Heart left ventricle (tissue), 16 donors: ENCODE results near the gene KRTAP4-9. TPM values are rescaled to one million over a fixed set of nuclear protein-coding genes. Genes with fewer than 3 reads are reported as not detected.
"Not testable (repeated sequence)": the region's sequence is repeated elsewhere in the genome, so short reads cannot be mapped to it uniquely, and the experiment has no call there.

Experiments used
- ATAC-seq, 4 donors: fragments of 200-7000 bp; cut with Tn5 transposase; one replicate each; pipeline ENCODE4 v1.9.1; 2020 to 2022; ENCODE audit warnings: moderate library complexity in 4 of 4, mild to moderate bottlenecking in 3 of 4, moderate number of reproducible peaks in 1 of 4
- DNase-seq, 5 donors: peaks; one replicate each; pipeline ENCODE4 v3.0.0-alpha.2; 2020
- H3K27ac ChIP-seq, 12 donors: fragments of 200-600 bp; sonication (generic) in 4 of 12; one replicate each; pipeline versions ENCODE4 v1.5.0 to v1.8.0; 2016 to 2022; ENCODE audit warnings: mild to moderate bottlenecking in 2 of 12
- H3K27me3 ChIP-seq, 9 donors: fragments of 200-600 bp; sonication (generic) in 2 of 9; one replicate each; pipeline versions ENCODE4 v1.5.1 to v1.8.0; 2016 to 2022; ENCODE audit warnings: mild to moderate bottlenecking in 3 of 9
- H3K36me3 ChIP-seq, 9 donors: fragments of 200-600 bp; sonication (generic) in 2 of 9; one replicate each; pipeline versions ENCODE4 v1.5.0 to v1.8.0; 2018 to 2022; ENCODE audit warnings: mild to moderate bottlenecking in 2 of 9
- H3K4me1 ChIP-seq, 12 donors: fragments of 200-600 bp; sonication (generic) in 4 of 12; one replicate each; pipeline versions ENCODE4 v1.5.0 to v1.8.0; 2016 to 2022; ENCODE audit warnings: mild to moderate bottlenecking in 3 of 12
- H3K4me3 ChIP-seq, 12 donors: fragments of 200-600 bp; sonication (generic) in 4 of 12; one replicate each; pipeline versions ENCODE4 v1.5.0 to v1.8.0; 2017 to 2022; ENCODE audit warnings: mild to moderate bottlenecking in 9 of 12, moderate library complexity in 4 of 12
- H3K9me3 ChIP-seq, 12 donors: fragments of 200-600 bp; sonication (generic) in 4 of 12; one replicate each; pipeline versions ENCODE4 v1.5.0 to v1.8.0; 2016 to 2022; ENCODE audit warnings: mild to moderate bottlenecking in 1 of 12
- POLR2A ChIP-seq, 2 donors: fragments of 450-650 bp; IDR thresholded peaks; one replicate each; pipeline ENCODE4 v1.6.1; 2017; ENCODE audit warnings: antibody characterized with exemption in 2 of 2, mild to moderate bottlenecking in 2 of 2, moderate library complexity in 2 of 2
- WGBS, 4 donors: extraction: QIAGEN DNeasy Blood & Tissue Kit in 2 of 4; methylation state at CpG; one replicate each; pipeline versions ENCODE4 v1.1.5 to v1.1.7; 2013 to 2018; 5-methylcytosine and 5-hydroxymethylcytosine counted together
- intact Hi-C, 10 donors: fragments of 100-400 bp; cut with DNase I; formaldehyde crosslinking; loops; one replicate each; pipeline versions ENCODE4 v1.11.1 to v1.14.2; 2022
- polyA plus RNA-seq, 2 donors: library from polyadenylated mRNA; stranded (reverse); fragments of 200-250 nt; gene quantifications; one replicate each; pipeline ENCODE4 v1.2.3, GENCODE V29; 2013
- total RNA-seq, 9 donors: library from RNA; depleted of rRNA in 2 of 9; stranded (reverse); fragments of >200 nt in 2 of 9; fragmentation: NEBNext Ultra II Directional in 3 of 9; extraction: Animal tissue kit (Norgen Biotek cat#: 25700) in 3 of 9; gene quantifications; one replicate each; pipeline versions ENCODE4 v1.1.0 to v1.2.4, GENCODE V29; 2016 to 2023
- TF ChIP-seq, protein P1 (sequence below), 12 donors: fragments of 200-600 bp; sonication (generic) in 4 of 12; IDR thresholded peaks; one replicate each; pipeline versions ENCODE4 v1.5.0 to v1.8.0; 2018 to 2022; ENCODE audit warnings: antibody characterized with exemption in 12 of 12, mild to moderate bottlenecking in 5 of 12
- donor health status: ischemic (EF 13 %, LVEDD 7.1; RV severe dilation, severe dysfunction).
- donor health status: healthy with polysubstance abuse.
- donor health status: DM: no; HTN: yes; CAD: no.
- donor health status: DM: no; HTN: no; CAD: no.
- donor health status: ischemic (EF 25% LVEDD 6.9; RV normal size, moderate dysfunction).
- donor health status: ischemic (EF 25% LVEDD 5.7; RV mildly dilated, moderate dysfunction).
- donor health status: healthy.
- donor health status: DM: yes; HTN: yes; CAD: no.
- donor health status: ischemic (EF 35%, LVEDD 5.7; RV mildly dilated, moderate dysfunction).
- donor health status: nonischemic (EF 11% LVEDD 7.7; RV severe dilation, severe dysfunction).
- donor health status: DM: yes; HTN: yes; CAD: no.
- donor health status: PGD.
- donor health status: ischemic (EF 29% LVEDD 5.4; RV normal size, mild dysfunction).
- donor health status: nonischemic (EF 23%, LVEDD 6.1; RV moderate dilation, normal function).

KRTAP4-9 gene
- total and polyA plus RNA-seq, 11 donors, result not detected

DNA sequence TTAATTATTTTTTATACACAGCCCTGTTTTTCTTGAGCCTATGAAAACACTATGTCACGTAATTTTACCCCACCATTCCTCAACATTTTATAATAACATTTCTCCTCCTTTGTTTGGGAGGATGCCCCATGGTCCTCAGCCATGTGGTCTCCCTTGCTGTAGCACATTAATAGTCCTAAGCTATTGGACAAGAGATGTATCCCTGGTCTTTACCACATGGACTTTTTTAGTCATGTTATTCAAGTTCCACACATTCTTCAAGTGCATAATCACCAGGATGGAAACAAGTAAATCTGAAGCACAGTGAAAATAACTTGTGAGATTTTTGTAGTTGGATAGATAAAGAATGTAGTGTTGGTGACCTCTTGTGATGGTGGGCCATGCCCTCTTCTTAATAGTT is 43.2 kb upstream of the KRTAP4-9 start:
- ATAC-seq, result no peak
- Histone ChIP-seq H3K27ac (no peak overlapping the region), H3K4me1 (no peaks in the 10 kb centered on the region), H3K4me3 (no peak overlapping the region), H3K9me3 (peaks cover 0 to 6% (median 0%) of the 10 kb centered on the region in 12 donors), H3K27me3 (peaks cover 0 to 58% (median 27%) of the 10 kb centered on the region in 9 donors), H3K36me3 (no peaks in the 10 kb centered on the region)
- TF ChIP-seq, protein P1, sequence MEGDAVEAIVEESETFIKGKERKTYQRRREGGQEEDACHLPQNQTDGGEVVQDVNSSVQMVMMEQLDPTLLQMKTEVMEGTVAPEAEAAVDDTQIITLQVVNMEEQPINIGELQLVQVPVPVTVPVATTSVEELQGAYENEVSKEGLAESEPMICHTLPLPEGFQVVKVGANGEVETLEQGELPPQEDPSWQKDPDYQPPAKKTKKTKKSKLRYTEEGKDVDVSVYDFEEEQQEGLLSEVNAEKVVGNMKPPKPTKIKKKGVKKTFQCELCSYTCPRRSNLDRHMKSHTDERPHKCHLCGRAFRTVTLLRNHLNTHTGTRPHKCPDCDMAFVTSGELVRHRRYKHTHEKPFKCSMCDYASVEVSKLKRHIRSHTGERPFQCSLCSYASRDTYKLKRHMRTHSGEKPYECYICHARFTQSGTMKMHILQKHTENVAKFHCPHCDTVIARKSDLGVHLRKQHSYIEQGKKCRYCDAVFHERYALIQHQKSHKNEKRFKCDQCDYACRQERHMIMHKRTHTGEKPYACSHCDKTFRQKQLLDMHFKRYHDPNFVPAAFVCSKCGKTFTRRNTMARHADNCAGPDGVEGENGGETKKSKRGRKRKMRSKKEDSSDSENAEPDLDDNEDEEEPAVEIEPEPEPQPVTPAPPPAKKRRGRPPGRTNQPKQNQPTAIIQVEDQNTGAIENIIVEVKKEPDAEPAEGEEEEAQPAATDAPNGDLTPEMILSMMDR (IDR thresholded peaks at IDR 0.05), result no peak
- TF ChIP-seq POLR2A (IDR thresholded peaks at IDR 0.05), result no peak
- DNase-seq, result no peak
- 64 to 82% (median 73%) methylated on average over 1 of the region's 1 CpG for WGBS, 4 donors
- intact Hi-C loops, result no loop called here

DNA sequence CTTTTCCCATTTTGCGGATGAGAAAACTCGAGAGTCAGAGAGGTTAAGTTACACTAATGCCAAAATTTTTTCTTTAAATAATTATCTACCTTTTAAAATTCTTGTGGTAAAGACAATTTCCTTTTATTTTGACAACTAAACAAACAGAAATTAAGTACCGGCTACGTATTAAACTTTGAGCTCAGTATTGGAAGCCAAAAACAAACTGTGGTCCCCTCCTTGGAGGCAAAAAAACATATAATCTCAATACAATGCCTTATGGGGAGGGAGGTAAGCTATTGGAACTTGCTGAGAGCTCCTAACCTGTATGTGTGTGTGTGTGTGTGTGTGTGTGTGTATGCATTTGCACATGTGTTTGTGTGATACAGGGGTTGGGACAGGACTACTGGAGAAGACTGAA is 41.7 kb upstream of the KRTAP4-9 start:
- DNase-seq (no peak), ATAC-seq (no peak)
- Histone ChIP-seq H3K27ac (no peak overlapping the region), H3K4me3 (no peak overlapping the region), H3K27me3 (peaks cover 0 to 43% (median 17%) of the 10 kb centered on the region in 9 donors), H3K4me1 (no peaks in the 10 kb centered on the region), H3K36me3 (no peaks in the 10 kb centered on the region), H3K9me3 (no peaks in the 10 kb centered on the region)
- whole genome bisulfite sequencing, 4 donors, result 81 to 91% (median 85%) methylated on average over 4 of the region's 4 CpGs
- intact Hi-C loops, result no loop called here
- TF ChIP-seq, protein P1 (IDR thresholded peaks at IDR 0.05), result no peak
- TF ChIP-seq POLR2A (IDR thresholded peaks at IDR 0.05), result no peak

DNA sequence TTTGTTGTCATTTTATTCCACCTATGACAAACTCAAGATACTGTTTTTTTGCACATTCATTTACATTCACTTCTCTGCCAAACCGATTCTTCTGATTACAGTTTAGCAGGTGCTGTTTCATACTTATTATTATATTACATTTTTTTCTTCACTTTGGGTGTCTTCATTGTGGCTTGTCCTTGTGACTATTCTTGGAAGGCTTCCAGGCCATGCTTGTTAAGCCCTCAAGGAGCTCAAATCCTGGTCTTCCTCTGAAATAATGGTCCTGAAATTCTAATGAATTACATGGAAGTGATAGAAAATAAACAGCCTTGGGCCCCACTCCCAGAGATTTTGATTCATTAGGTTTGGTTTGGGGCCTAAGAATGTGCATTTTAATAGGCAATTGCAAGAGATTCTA is 40.9 kb upstream of the KRTAP4-9 start:
- H3K4me3 ChIP-seq, result no peak overlapping the region
- H3K36me3 ChIP-seq, result no peaks in the 10 kb centered on the region
- intact Hi-C loops, result no loop called here
- H3K9me3 ChIP-seq, result no peaks in the 10 kb centered on the region
- no peak for ATAC-seq
- 74 to 90% (median 82%) methylated on average over 1 of the region's 1 CpG for WGBS, 4 donors
- TF ChIP-seq, protein P1 (IDR thresholded peaks at IDR 0.05), result no peak
- no peak for TF ChIP-seq POLR2A (IDR thresholded peaks at IDR 0.05)
- peaks cover 0 to 35% (median 10%) of the 10 kb centered on the region in 9 donors for H3K27me3 ChIP-seq
- no peak overlapping the region for H3K27ac ChIP-seq
- H3K4me1 ChIP-seq, result no peaks in the 10 kb centered on the region
- no peak for DNase-seq

DNA sequence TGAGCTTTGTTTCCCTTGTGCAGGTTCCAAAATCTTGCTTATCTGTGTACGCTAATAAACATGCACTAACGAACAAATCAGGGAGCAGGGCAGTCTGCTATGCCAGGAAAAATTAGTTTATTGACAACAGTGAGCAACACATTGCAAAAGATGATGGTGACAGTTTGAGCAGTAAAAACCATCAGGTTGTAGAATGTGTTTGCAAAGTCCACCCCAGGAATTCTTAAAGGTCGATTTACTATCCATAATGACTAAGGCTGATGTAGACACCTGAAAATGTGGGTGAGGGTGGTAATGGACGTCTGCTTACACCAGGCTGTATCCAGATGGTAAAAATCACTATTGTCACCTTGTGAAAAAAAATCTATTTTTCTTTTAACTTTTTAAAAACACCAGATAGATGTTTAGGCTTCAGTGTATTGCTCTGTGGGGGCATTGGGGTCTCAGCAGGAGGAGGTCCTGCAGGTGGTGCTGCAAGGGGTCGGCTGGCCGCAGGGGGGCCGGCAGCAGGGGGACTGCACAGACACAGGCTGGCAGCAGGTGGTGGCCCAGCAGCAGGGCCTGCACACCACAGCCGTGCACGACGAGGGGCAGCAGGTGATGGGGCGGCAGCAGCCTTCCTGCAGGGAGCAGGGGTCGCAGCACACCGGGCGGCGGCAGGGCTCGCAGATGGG is 40.0 kb upstream of the KRTAP4-9 start:
- intact Hi-C loops, result not testable (repeated sequence)

More for the DNA sequence above, 40.0 kb upstream of the KRTAP4-9 start:
- not testable (repeated sequence) for H3K27ac ChIP-seq, H3K9me3 ChIP-seq, H3K4me1 ChIP-seq, H3K4me3 ChIP-seq, ATAC-seq, DNase-seq, H3K36me3 ChIP-seq
- 57 to 68% (median 64%) methylated on average over 7 of the region's 16 CpGs for WGBS, 4 donors
- peaks cover 0 to 31% (median 8%) of the 10 kb centered on the region in 9 donors for H3K27me3 ChIP-seq
